Measurements from ENCODE around the gene CUEDC1. TPM values are rescaled to one million over a fixed set of nuclear protein-coding genes. Genes with fewer than 3 reads are reported as not detected.
A peak's percentile ranks its signal among the peaks of the same experiment; 100 is the strongest.

CUEDC1 gene
- total and polyA plus RNA-seq, 2 of the 13 experiments (the other 11 are each of a cell fraction or from before 2014, with no cell fraction given): 7.4 to 12.9 TPM

GRCh38 chr17:57892820-57893595, 62.2 kb downstream of the CUEDC1 start (continued):
- TF ChIP-seq, protein P1, sequence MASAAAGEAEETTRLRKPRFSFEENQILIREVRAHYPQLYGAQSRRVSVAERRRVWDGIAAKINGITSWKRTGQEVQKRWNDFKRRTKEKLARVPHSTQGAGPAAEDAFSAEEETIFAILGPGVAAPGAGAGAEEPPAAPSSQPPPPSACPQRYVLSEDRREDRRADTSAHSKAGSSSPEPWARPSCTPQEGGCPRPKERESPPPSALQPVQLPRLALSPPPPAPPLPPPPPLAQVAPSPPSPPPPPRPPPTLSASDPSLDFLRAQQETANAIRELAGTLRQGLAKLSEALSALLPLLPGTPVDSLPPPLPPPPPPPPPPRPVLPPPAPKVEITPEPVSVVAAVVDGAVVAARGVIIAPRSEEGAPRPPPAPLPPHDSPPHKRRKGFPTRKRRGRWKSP (CRISPR knock-in tag; IDR thresholded peaks at IDR 0.05): 0 out of 2 replicates have a peak, but pooled peaks have one; percentile 35
- TF ChIP-seq REL (CRISPR knock-in tag; conservative IDR thresholded peaks at IDR 0.05) (no peak), NFATC3 (CRISPR knock-in tag; IDR thresholded peaks at IDR 0.05) (0 out of 2 replicates have a peak, but pooled peaks have one; percentile 82), NAIF1 (CRISPR knock-in tag; IDR thresholded peaks at IDR 0.05; ENCODE audit: borderline replicate concordance) (no peak), NFE2L1 (CRISPR knock-in tag; IDR thresholded peaks at IDR 0.05; ENCODE audit: borderline replicate concordance) (no peak), BCL6 (CRISPR knock-in tag; IDR thresholded peaks at IDR 0.05) (no peak; the same call in 1 of the 2 replicates), ZBTB49 (CRISPR knock-in tag; IDR thresholded peaks at IDR 0.05; ENCODE audit: borderline replicate concordance) (no peak), RAD51 (IDR thresholded peaks at IDR 0.05; ENCODE audit: borderline replicate concordance) (0 out of 2 replicates have a peak, but pooled peaks have one; percentile 2), AFF4 (CRISPR knock-in tag; IDR thresholded peaks at IDR 0.05) (no peak), HOXA5 (CRISPR knock-in tag; IDR thresholded peaks at IDR 0.05) (no peak), ASH2L (IDR thresholded peaks at IDR 0.05; ENCODE audit: insufficient read length, low read depth, low read length) (peak; percentile 58), SIX4 (CRISPR knock-in tag; IDR thresholded peaks at IDR 0.05) (peak; percentile 41; the same call in 1 of the 2 replicates), TRIM24 (CRISPR knock-in tag; IDR thresholded peaks at IDR 0.05) (no peak), KDM5A (IDR thresholded peaks at IDR 0.05; ENCODE audit: borderline replicate concordance, low read length) (no peak), ZNF224 (CRISPR knock-in tag; IDR thresholded peaks at IDR 0.05) (peak; percentile 51; the same call in 1 of the 2 replicates)
- TF ChIP-seq, protein P2, sequence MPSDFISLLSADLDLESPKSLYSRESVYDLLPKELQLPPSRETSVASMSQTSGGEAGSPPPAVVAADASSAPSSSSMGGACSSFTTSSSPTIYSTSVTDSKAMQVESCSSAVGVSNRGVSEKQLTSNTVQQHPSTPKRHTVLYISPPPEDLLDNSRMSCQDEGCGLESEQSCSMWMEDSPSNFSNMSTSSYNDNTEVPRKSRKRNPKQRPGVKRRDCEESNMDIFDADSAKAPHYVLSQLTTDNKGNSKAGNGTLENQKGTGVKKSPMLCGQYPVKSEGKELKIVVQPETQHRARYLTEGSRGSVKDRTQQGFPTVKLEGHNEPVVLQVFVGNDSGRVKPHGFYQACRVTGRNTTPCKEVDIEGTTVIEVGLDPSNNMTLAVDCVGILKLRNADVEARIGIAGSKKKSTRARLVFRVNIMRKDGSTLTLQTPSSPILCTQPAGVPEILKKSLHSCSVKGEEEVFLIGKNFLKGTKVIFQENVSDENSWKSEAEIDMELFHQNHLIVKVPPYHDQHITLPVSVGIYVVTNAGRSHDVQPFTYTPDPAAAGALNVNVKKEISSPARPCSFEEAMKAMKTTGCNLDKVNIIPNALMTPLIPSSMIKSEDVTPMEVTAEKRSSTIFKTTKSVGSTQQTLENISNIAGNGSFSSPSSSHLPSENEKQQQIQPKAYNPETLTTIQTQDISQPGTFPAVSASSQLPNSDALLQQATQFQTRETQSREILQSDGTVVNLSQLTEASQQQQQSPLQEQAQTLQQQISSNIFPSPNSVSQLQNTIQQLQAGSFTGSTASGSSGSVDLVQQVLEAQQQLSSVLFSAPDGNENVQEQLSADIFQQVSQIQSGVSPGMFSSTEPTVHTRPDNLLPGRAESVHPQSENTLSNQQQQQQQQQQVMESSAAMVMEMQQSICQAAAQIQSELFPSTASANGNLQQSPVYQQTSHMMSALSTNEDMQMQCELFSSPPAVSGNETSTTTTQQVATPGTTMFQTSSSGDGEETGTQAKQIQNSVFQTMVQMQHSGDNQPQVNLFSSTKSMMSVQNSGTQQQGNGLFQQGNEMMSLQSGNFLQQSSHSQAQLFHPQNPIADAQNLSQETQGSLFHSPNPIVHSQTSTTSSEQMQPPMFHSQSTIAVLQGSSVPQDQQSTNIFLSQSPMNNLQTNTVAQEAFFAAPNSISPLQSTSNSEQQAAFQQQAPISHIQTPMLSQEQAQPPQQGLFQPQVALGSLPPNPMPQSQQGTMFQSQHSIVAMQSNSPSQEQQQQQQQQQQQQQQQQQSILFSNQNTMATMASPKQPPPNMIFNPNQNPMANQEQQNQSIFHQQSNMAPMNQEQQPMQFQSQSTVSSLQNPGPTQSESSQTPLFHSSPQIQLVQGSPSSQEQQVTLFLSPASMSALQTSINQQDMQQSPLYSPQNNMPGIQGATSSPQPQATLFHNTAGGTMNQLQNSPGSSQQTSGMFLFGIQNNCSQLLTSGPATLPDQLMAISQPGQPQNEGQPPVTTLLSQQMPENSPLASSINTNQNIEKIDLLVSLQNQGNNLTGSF (CRISPR knock-in tag; IDR thresholded peaks at IDR 0.05): no peak

All from HepG2 (cell line).